ENCODE measurements around the gene CAMP. TPM values are rescaled to one million over a fixed set of nuclear protein-coding genes. Genes with fewer than 3 reads are reported as not detected.
"Not testable (repeated sequence)": the region's sequence is repeated elsewhere in the genome, so short reads cannot be mapped to it uniquely, and the experiment has no call there.

CAMP gene
- total and polyA plus RNA-seq, 2 donors from 2014 or later = not detected

DNA sequence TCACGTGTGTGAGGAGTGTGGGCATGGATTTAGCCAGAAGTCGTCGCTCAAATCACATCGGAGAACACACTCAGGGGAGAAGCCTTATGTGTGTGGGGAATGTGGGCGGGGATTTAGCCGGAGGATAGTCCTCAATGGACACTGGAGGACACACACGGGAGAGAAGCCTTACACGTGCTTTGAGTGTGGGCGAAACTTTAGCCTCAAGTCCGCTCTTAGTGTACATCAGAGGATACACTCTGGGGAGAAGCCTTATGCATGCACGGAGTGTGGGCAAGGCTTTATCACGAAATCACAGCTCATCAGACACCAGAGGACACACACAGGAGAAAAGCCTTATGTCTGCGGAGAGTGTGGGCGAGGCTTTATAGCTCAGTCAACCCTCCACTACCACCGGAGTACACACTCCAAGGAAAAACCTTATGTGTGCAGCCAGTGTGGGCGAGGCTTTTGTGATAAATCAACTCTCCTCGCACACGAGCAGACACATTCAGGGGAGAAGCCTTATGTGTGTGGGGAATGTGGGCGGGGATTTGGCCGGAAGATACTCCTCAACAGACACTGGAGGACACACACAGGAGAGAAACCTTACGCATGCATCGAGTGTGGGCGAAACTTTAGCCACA is 45.8 kb downstream of the CAMP start:
- H3K36me3 ChIP-seq (ENCODE audit: control insufficient read depth in 2 of 3, insufficient read depth in 3 of 3, low read length in 3 of 3) = peaks cover 0 to 15% (median 5%) of the 10 kb centered on the region in 3 donors
- peaks cover 0 to 6% (median 2%) of the 10 kb centered on the region in 3 donors for H3K4me1 ChIP-seq (ENCODE audit: control insufficient read depth in 2 of 3, insufficient read depth in 2 of 3, low read depth in 1 of 3, low read length in 3 of 3)
- no peak overlapping the region for H3K27ac ChIP-seq (ENCODE audit: low read depth in 2 of 2, low read length in 2 of 2)
- FAIRE-seq (no peak), DNase-seq (peak in 4 of 5 donors; percentile 30 to 62 (median 42))
- intact Hi-C loops (cut with DNase I) = no loop called here
- H3K9me3 ChIP-seq (ENCODE audit: control insufficient read depth in 2 of 3, insufficient read depth in 1 of 3, low read length in 3 of 3) = no peaks in the 10 kb centered on the region
- H3K27me3 ChIP-seq (ENCODE audit: control insufficient read depth, insufficient read depth, low read length) = no peaks in the 10 kb centered on the region
- no peak overlapping the region for H3K9ac ChIP-seq (ENCODE audit: low read length in 3 of 3)
- H3K4me3 ChIP-seq (ENCODE audit: low read length in 3 of 3) = no peak overlapping the region
- TF ChIP-seq, protein P1, sequence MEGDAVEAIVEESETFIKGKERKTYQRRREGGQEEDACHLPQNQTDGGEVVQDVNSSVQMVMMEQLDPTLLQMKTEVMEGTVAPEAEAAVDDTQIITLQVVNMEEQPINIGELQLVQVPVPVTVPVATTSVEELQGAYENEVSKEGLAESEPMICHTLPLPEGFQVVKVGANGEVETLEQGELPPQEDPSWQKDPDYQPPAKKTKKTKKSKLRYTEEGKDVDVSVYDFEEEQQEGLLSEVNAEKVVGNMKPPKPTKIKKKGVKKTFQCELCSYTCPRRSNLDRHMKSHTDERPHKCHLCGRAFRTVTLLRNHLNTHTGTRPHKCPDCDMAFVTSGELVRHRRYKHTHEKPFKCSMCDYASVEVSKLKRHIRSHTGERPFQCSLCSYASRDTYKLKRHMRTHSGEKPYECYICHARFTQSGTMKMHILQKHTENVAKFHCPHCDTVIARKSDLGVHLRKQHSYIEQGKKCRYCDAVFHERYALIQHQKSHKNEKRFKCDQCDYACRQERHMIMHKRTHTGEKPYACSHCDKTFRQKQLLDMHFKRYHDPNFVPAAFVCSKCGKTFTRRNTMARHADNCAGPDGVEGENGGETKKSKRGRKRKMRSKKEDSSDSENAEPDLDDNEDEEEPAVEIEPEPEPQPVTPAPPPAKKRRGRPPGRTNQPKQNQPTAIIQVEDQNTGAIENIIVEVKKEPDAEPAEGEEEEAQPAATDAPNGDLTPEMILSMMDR (IDR thresholded peaks at IDR 0.05; ENCODE audit: borderline replicate concordance, extremely low read depth, insufficient read depth) = no peak

GRCh38 chr3:48269592-48269991 is 46.3 kb downstream of the CAMP start:
- Histone ChIP-seq H3K27me3 (ENCODE audit: control insufficient read depth, insufficient read depth, low read length) (no peaks in the 10 kb centered on the region), H3K9ac (ENCODE audit: low read length in 3 of 3) (no peak overlapping the region), H3K4me1 (ENCODE audit: control insufficient read depth in 2 of 3, insufficient read depth in 2 of 3, low read depth in 1 of 3, low read length in 3 of 3) (peaks cover 0 to 6% (median 2%) of the 10 kb centered on the region in 3 donors), H3K9me3 (ENCODE audit: control insufficient read depth in 2 of 3, insufficient read depth in 1 of 3, low read length in 3 of 3) (no peaks in the 10 kb centered on the region), H3K27ac (ENCODE audit: low read depth in 2 of 2, low read length in 2 of 2) (no peak overlapping the region), H3K36me3 (ENCODE audit: control insufficient read depth in 2 of 3, insufficient read depth in 3 of 3, low read length in 3 of 3) (peaks cover 0 to 15% (median 5%) of the 10 kb centered on the region in 3 donors), H3K4me3 (ENCODE audit: low read length in 3 of 3) (no peak overlapping the region)
- FAIRE-seq (no peak), DNase-seq (no peak)
- intact Hi-C loops (cut with DNase I) = no loop called here
- TF ChIP-seq, protein P1 (IDR thresholded peaks at IDR 0.05; ENCODE audit: borderline replicate concordance, extremely low read depth, insufficient read depth) = no peak

GRCh38 chr3:48270306-48270705 is 47.0 kb downstream of the CAMP start:
- no peak for FAIRE-seq
- DNase-seq = no peak
- TF ChIP-seq, protein P1 (IDR thresholded peaks at IDR 0.05; ENCODE audit: borderline replicate concordance, extremely low read depth, insufficient read depth) = no peak
- H3K27me3 ChIP-seq (ENCODE audit: control insufficient read depth, insufficient read depth, low read length) = no peaks in the 10 kb centered on the region
- H3K36me3 ChIP-seq (ENCODE audit: control insufficient read depth in 2 of 3, insufficient read depth in 3 of 3, low read length in 3 of 3) = peaks cover 0 to 15% (median 5%) of the 10 kb centered on the region in 3 donors
- no peak overlapping the region for H3K27ac ChIP-seq (ENCODE audit: low read depth in 2 of 2, low read length in 2 of 2)
- H3K9me3 ChIP-seq (ENCODE audit: control insufficient read depth in 2 of 3, insufficient read depth in 1 of 3, low read length in 3 of 3) = no peaks in the 10 kb centered on the region
- intact Hi-C loops (cut with DNase I) = loop anchor here (10.0 kb wide), 1 partner anchor 164 kb away; the partner anchor contains the start of gene PLXNB1
- no peak overlapping the region for H3K4me3 ChIP-seq (ENCODE audit: low read length in 3 of 3)
- H3K9ac ChIP-seq (ENCODE audit: low read length in 3 of 3) = no peak overlapping the region
- peaks cover 0 to 6% (median 2%) of the 10 kb centered on the region in 3 donors for H3K4me1 ChIP-seq (ENCODE audit: control insufficient read depth in 2 of 3, insufficient read depth in 2 of 3, low read depth in 1 of 3, low read length in 3 of 3)

GRCh38 chr3:48271223-48271622 is 47.9 kb downstream of the CAMP start:
- intact Hi-C loops (cut with DNase I) = loop anchor here (10.0 kb wide), 1 partner anchor 164 kb away; the partner anchor contains the start of gene PLXNB1

More at GRCh38 chr3:48271223-48271622, 47.9 kb downstream of the CAMP start:
- not testable (repeated sequence) for H3K4me3 ChIP-seq (ENCODE audit: low read length in 3 of 3); H3K4me1 ChIP-seq (ENCODE audit: control insufficient read depth in 2 of 3, insufficient read depth in 2 of 3, low read depth in 1 of 3, low read length in 3 of 3); DNase-seq; FAIRE-seq; H3K27me3 ChIP-seq (ENCODE audit: control insufficient read depth, insufficient read depth, low read length); H3K9me3 ChIP-seq (ENCODE audit: control insufficient read depth in 2 of 3, insufficient read depth in 1 of 3, low read length in 3 of 3); H3K9ac ChIP-seq (ENCODE audit: low read length in 3 of 3); H3K27ac ChIP-seq (ENCODE audit: low read depth in 2 of 2, low read length in 2 of 2)
- H3K36me3 ChIP-seq (ENCODE audit: control insufficient read depth in 2 of 3, insufficient read depth in 3 of 3, low read length in 3 of 3) = peaks cover 0 to 15% (median 5%) of the 10 kb centered on the region in 3 donors

All from kidney (tissue), 14 donors.